Measurements from ENCODE around the gene GPR89A.
"Not testable (repeated sequence)": the region's sequence is repeated elsewhere in the genome, so short reads cannot be mapped to it uniquely, and the experiment has no call there.

GPR89A gene

GRCh38 chr1:145607833-145608733, at the start of gene GPR89A:
Gene GPR89A, plus strand, starts transcription at chr1:145607988. Its CDS starts 146 bp downstream, at chr1:145608134.
- DNase-seq, result peak; percentile 98

GRCh38 chr1:145586820-145587219, 21.0 kb upstream of the GPR89A start:
- DNase-seq, result not testable (repeated sequence)

GRCh38 chr1:145590806-145591205, 17.0 kb upstream of the GPR89A start:
- peak; percentile 51 for DNase-seq

GRCh38 chr1:145592347-145592746, 15.4 kb upstream of the GPR89A start:
- not testable (repeated sequence) for DNase-seq

GRCh38 chr1:145595421-145595820, 12.4 kb upstream of the GPR89A start:
- DNase-seq, result not testable (repeated sequence)

GRCh38 chr1:145596236-145596635, 11.6 kb upstream of the GPR89A start:
- not testable (repeated sequence) for DNase-seq

- not testable (repeated sequence) for DNase-seq
Measured at GRCh38 chr1:145599426-145599825, 8.4 kb upstream of the GPR89A start.

GRCh38 chr1:145601593-145601992, 6.2 kb upstream of the GPR89A start:
- no peak for DNase-seq

- not testable (repeated sequence) for DNase-seq
Measured at GRCh38 chr1:145606840-145607239, 948 bp upstream of the GPR89A start.

GRCh38 chr1:145607289-145607688, 499 bp upstream of the GPR89A start:
- not testable (repeated sequence) for DNase-seq

- not testable (repeated sequence) for DNase-seq
Measured at GRCh38 chr1:145610744-145611143, 3.0 kb downstream of the GPR89A start.

GRCh38 chr1:145620073-145620472, 12.3 kb downstream of the GPR89A start:
- DNase-seq, result not testable (repeated sequence)

- not testable (repeated sequence) for DNase-seq
Measured at GRCh38 chr1:145622177-145622576, 14.4 kb downstream of the GPR89A start.

- DNase-seq, result not testable (repeated sequence)
Measured at GRCh38 chr1:145636237-145636636, 28.4 kb downstream of the GPR89A start.

GRCh38 chr1:145641886-145642285, 34.1 kb downstream of the GPR89A start:
- not testable (repeated sequence) for DNase-seq

GRCh38 chr1:145643990-145644389, 36.2 kb downstream of the GPR89A start:
- not testable (repeated sequence) for DNase-seq

GRCh38 chr1:145656245-145656943, 48.6 kb downstream of the GPR89A start:
- DNase-seq, result not testable (repeated sequence)

- DNase-seq, result not testable (repeated sequence)
Measured at GRCh38 chr1:145662502-145662901, 54.7 kb downstream of the GPR89A start.

GRCh38 chr1:145665015-145665414, 57.2 kb downstream of the GPR89A start:
- DNase-seq, result not testable (repeated sequence)

GRCh38 chr1:145670995-145671745, 63.4 kb downstream of the GPR89A start:
- not testable (repeated sequence) for DNase-seq

GRCh38 chr1:145673217-145673616, 65.4 kb downstream of the GPR89A start:
- not testable (repeated sequence) for DNase-seq

GRCh38 chr1:145684858-145685257, 77.1 kb downstream of the GPR89A start:
- DNase-seq, result not testable (repeated sequence)

- DNase-seq, result not testable (repeated sequence)
Measured at GRCh38 chr1:145686078-145686477, 78.3 kb downstream of the GPR89A start.
